ENCODE results near the gene AMN.

Gene AMN

GRCh38 chr14:102969901-102970300 lies 47.4 kb downstream of the AMN start:
- Histone ChIP-seq H3K4me2 (peak overlapping the region; percentile 50), H3K4me1 (peaks cover 31% of the 10 kb centered on the region), H3K36me3 (peaks cover 47% of the 10 kb centered on the region), H3K9me3 (no peaks in the 10 kb centered on the region), H3K27ac (no peak overlapping the region), H3K27me3 (no peaks in the 10 kb centered on the region), H4K20me1 (no peaks in the 10 kb centered on the region), H3K4me3 (no peak overlapping the region), H3K9ac (0 out of 2 replicates have a peak overlapping the region, but pooled peaks have one; percentile 9)
- TF ChIP-seq Cebpa-rat (IDR thresholded peaks at IDR 0.05): no peak

DNA sequence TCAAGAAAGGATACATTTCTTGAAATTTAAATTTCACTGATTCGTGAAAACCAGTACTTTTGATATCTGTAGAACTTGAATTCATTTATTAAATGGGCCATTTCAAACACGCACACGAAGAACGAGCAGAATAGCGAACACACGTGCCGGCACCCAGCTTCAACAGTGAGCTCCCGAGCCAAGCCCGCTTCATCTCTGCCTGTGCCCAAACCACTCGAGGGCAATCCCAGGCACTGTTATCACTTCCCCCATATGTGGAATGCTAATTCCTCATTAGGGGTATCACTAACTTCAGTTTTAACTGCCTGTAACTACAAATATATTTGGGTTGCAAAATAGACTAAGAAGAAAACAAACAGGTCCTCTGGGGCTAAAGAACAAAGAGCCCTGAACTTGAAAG lies 48.0 kb downstream of the AMN start:
- Histone ChIP-seq H3K36me3 (peaks cover 45% of the 10 kb centered on the region), H3K9me3 (no peaks in the 10 kb centered on the region), H3K27ac (no peak overlapping the region), H3K27me3 (no peaks in the 10 kb centered on the region), H3K4me1 (peaks cover 37% of the 10 kb centered on the region), H3K4me2 (peak overlapping the region; percentile 50; the same call in 1 of the 2 replicates), H3K4me3 (no peak overlapping the region), H3K9ac (no peak overlapping the region), H4K20me1 (no peaks in the 10 kb centered on the region)
- TF ChIP-seq Cebpa-rat (IDR thresholded peaks at IDR 0.05): no peak

- Histone ChIP-seq H3K27me3 (no peaks in the 10 kb centered on the region), H4K20me1 (no peaks in the 10 kb centered on the region), H3K36me3 (peaks cover 41% of the 10 kb centered on the region), H3K4me2 (no peak overlapping the region), H3K9me3 (no peaks in the 10 kb centered on the region), H3K4me3 (no peak overlapping the region), H3K4me1 (peaks cover 41% of the 10 kb centered on the region), H3K9ac (no peak overlapping the region), H3K27ac (no peak overlapping the region)
- TF ChIP-seq Cebpa-rat (IDR thresholded peaks at IDR 0.05): no peak
Measured at GRCh38 chr14:102971314-102971713, 48.9 kb downstream of the AMN start.

DNA sequence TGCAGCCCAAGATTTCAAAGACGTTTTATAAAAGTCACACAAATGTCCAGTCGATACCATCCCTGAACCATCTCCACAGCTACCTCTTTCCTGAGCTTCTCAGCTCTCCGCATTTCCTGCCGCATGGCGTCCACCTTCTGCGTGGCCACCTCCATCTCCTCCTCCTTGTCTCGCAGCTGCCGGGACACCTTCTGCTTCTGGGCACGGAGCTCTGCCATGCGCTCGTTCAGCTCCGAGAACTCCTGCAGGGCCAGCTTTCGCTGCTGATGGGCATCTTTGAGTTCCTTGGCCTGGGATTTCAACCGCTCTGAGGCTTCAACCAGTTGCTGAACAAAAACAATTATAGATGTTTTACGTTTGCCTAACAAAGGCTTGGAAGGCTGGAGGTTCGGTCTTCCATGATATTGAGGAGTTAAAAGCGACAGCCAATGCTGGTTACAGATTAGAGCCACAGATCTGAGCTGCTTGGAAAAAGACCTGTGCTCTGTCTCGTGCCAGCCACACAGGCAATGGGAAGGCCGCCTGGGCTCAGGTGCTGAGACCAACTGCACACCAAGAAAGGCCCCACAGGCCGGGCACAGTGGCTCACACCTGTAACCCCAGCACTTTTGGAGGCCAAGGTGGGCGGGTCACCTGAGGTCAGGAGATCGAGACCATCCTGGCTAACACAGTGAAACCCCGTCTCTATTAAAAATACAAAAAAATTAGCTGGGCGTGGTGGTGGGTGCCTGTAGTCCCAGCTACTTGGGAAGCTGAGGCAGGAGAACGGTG lies 49.6 kb downstream of the AMN start:
- peaks cover 34% of the 10 kb centered on the region for H3K36me3 ChIP-seq

DNA sequence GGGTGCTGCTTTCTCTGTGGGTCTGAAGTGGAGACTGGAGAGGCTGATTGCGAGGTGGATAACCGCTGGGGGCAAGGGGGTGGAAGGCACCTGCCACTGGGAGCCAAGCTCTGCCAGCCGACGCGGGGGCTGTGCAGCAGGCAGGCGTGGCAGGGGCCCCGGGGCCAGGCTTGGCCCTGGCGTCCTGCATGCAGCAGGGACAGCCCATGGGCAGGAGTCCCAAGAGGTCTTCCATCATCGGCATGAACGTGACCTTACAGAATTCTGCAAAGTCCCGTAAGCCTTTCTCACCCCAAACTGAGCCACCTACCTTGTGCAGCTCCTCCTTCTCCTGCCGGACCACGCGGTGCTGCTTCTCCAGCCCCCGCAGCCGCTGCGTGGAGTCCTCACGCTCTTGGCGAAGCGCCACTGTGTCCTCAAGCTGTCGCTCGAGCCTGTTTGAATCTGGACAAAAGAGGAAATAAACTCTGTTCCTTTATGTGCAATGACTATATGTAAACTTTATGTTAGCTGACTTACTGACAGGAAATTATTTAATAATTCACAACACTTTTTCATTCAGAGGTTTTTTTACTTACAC lies 51.3 kb downstream of the AMN start:
- peaks cover 24% of the 10 kb centered on the region for H3K36me3 ChIP-seq
- no peaks in the 10 kb centered on the region for H3K9me3 ChIP-seq
- H3K27me3 ChIP-seq: no peaks in the 10 kb centered on the region
- H4K20me1 ChIP-seq: no peaks in the 10 kb centered on the region
- H3K4me2 ChIP-seq: no peak overlapping the region
- no peak overlapping the region for H3K9ac ChIP-seq
- no peak for TF ChIP-seq Cebpa-rat (IDR thresholded peaks at IDR 0.05)
- no peak overlapping the region for H3K4me3 ChIP-seq
- H3K27ac ChIP-seq: no peak overlapping the region
- H3K4me1 ChIP-seq: peaks cover 53% of the 10 kb centered on the region

More for the DNA sequence above, 49.6 kb downstream of the AMN start:
- no peak for TF ChIP-seq Cebpa-rat (IDR thresholded peaks at IDR 0.05)
- no peak overlapping the region for H3K9ac ChIP-seq
- no peak overlapping the region for H3K4me3 ChIP-seq
- peaks cover 41% of the 10 kb centered on the region for H3K4me1 ChIP-seq
- no peak overlapping the region for H3K27ac ChIP-seq
- no peak overlapping the region for H3K4me2 ChIP-seq
- H3K9me3 ChIP-seq: no peaks in the 10 kb centered on the region
- no peaks in the 10 kb centered on the region for H4K20me1 ChIP-seq
- no peaks in the 10 kb centered on the region for H3K27me3 ChIP-seq

DNA sequence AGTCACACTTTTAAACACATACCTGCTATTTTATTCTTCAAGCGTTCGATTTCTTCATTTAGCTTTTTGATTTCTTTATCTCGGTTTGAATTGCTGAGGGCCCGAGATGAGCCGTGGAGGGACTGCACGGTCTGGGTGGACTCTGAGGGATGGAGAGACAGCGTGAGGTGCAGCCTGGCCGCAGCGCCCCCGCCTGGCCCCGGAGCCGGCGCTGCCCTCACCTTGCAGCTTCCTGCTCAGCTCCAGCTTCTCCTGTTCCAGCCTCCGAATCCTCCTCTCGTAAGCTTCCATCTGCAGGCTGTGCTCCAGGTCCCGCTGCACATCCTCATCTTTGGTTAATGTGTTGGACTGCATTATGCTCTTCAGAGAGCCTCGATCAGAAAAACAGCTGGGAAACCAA lies 53.2 kb downstream of the AMN start:
- Histone ChIP-seq H3K9me3 (no peaks in the 10 kb centered on the region), H3K4me1 (peaks cover 39% of the 10 kb centered on the region), H3K27ac (no peak overlapping the region), H3K36me3 (peaks cover 20% of the 10 kb centered on the region), H3K4me2 (no peak overlapping the region), H3K27me3 (no peaks in the 10 kb centered on the region), H3K9ac (no peak overlapping the region), H4K20me1 (no peaks in the 10 kb centered on the region), H3K4me3 (no peak overlapping the region)
- TF ChIP-seq Cebpa-rat (IDR thresholded peaks at IDR 0.05): no peak

DNA sequence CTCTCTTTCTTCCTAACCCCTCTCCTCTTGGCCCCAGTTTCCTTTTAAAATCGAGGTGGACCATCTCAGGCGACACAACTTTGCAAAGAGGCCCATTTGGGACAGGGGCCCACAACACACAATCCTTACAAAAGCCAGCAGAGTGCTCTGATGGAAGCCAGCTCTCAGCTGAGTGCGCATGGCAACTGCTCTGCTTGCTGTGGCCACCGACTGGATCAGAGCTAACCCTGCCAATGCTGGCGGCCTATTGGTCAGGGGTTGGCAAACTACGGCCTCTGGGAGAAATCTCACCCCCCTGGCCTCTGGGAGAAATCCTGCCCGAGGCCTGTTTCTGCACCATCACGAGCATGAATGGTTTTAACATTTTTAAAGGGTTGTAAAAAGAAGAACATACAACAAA lies 55.0 kb downstream of the AMN start:
- no peaks in the 10 kb centered on the region for H3K9me3 ChIP-seq
- no peak overlapping the region for H3K27ac ChIP-seq
- no peaks in the 10 kb centered on the region for H3K27me3 ChIP-seq
- H3K4me2 ChIP-seq: peak overlapping the region; percentile 27; the same call in 1 of the 2 replicates
- H3K4me3 ChIP-seq: no peak overlapping the region
- no peak for TF ChIP-seq Cebpa-rat (IDR thresholded peaks at IDR 0.05)
- H3K4me1 ChIP-seq: peaks cover 37% of the 10 kb centered on the region
- H3K36me3 ChIP-seq: peaks cover 19% of the 10 kb centered on the region
- H3K9ac ChIP-seq: no peak overlapping the region
- no peaks in the 10 kb centered on the region for H4K20me1 ChIP-seq

DNA sequence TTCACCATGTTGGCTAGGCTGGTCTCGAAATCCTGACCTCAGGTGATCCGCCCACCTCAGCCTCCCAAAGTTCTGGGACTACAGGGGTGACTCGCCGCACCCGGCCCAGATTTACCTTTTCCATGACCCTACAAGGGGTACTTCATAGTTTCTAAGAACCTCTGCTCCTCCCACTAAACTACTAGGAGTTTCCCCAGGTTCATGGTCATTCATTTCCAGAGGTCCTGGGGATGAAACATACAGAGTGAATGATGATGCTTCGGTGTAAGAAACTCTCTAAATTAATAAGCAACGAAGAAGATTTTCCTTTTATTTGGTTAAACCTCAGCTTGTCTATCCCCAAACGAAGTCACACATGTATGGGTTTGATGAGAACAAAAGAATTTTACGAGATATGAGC lies 56.9 kb downstream of the AMN start:
- no peak overlapping the region for H3K27ac ChIP-seq
- H3K36me3 ChIP-seq: peaks cover 21% of the 10 kb centered on the region; the same call in 1 of the 2 replicates
- no peak overlapping the region for H3K4me3 ChIP-seq
- peaks cover 27% of the 10 kb centered on the region for H3K4me1 ChIP-seq
- H3K9ac ChIP-seq: no peak overlapping the region
- no peaks in the 10 kb centered on the region for H3K9me3 ChIP-seq
- no peak overlapping the region for H3K4me2 ChIP-seq
- TF ChIP-seq Cebpa-rat (IDR thresholded peaks at IDR 0.05): no peak
- no peaks in the 10 kb centered on the region for H3K27me3 ChIP-seq
- no peaks in the 10 kb centered on the region for H4K20me1 ChIP-seq

GRCh38 chr14:102980409-102980810 lies 57.9 kb downstream of the AMN start:
- H3K4me1 ChIP-seq: peaks cover 17% of the 10 kb centered on the region
- no peak overlapping the region for H3K27ac ChIP-seq
- TF ChIP-seq Cebpa-rat (IDR thresholded peaks at IDR 0.05): no peak
- H3K9ac ChIP-seq: no peak overlapping the region
- H3K9me3 ChIP-seq: no peaks in the 10 kb centered on the region
- H3K36me3 ChIP-seq: peaks cover 24% of the 10 kb centered on the region
- no peak overlapping the region for H3K4me3 ChIP-seq
- no peaks in the 10 kb centered on the region for H3K27me3 ChIP-seq
- no peak overlapping the region for H3K4me2 ChIP-seq
- no peaks in the 10 kb centered on the region for H4K20me1 ChIP-seq
